Measurements from ENCODE around the gene MYBPC3. TPM values are rescaled to one million over a fixed set of nuclear protein-coding genes. Genes with fewer than 3 reads are reported as not detected.

Gene MYBPC3
- total and polyA plus RNA-seq, 2 donors (not counting 3 experiments of a cell fraction or from before 2014, with no cell fraction given): not detected

DNA sequence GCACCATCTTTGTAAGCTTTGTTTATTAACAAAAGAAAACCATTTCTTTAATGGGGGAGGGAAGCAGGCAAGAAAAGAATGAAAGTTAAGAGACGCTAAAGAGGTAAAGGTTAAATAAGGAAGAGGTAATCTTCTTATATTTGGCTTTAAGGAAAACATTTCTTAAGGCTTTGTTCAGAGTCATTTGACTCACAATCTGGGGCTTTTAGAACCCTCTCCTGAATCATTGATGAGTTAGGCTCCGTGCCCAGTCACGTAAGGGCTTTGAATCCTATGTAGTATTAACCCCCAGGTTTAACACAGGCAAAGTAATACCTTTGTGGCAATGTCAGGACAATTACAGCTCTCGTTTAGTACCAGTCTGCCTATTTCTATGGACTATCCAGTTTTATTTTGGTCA is 56.5 kb downstream of the MYBPC3 start:
- no peak for FAIRE-seq
- no peaks in the 10 kb centered on the region for H3K9me1 ChIP-seq (replicated peaks; ENCODE audit: control insufficient read depth, extremely low read depth, insufficient read depth, low read length)
- DNase-seq (ENCODE audit: low read depth, low spot score): no peak
- H3K4me1 ChIP-seq (ENCODE audit: control insufficient read depth, extremely low read depth, insufficient read depth, low read length): no peaks in the 10 kb centered on the region
- H4K20me1 ChIP-seq (replicated peaks; ENCODE audit: control insufficient read depth, extremely low read depth, insufficient read depth, low read length): no peaks in the 10 kb centered on the region
- no peak overlapping the region for H3K4me3 ChIP-seq (replicated peaks in 1 of 3; ENCODE audit: insufficient read depth in 1 of 3, low read depth in 1 of 3, low read length in 3 of 3)
- no peak overlapping the region for H3K4me2 ChIP-seq (ENCODE audit: insufficient read depth, low read length)
- intact Hi-C loops (cut with micrococcal nuclease) (no loop called here), dilution Hi-C loops (cut with MboI; ENCODE audit: extremely low pct_ligation_motif_present, low sequenced_read_pairs) (no loop called here)
- H3K9ac ChIP-seq (replicated peaks; ENCODE audit: extremely low read depth, insufficient read depth, low read length): no peak overlapping the region
- peaks cover 12 to 24% of the 10 kb centered on the region in 2 experiments for H3K36me3 ChIP-seq (ENCODE audit: control insufficient read depth in 2 of 2, extremely low read depth in 1 of 2, insufficient read depth in 2 of 2, low read length in 2 of 2)
- H3K27ac ChIP-seq (ENCODE audit: insufficient read depth, low read depth, low read length): no peak overlapping the region
- H3K79me2 ChIP-seq (ENCODE audit: control insufficient read depth, insufficient read depth, low read length): no peaks in the 10 kb centered on the region
- no peaks in the 10 kb centered on the region for H3K9me3 ChIP-seq (replicated peaks; ENCODE audit: control insufficient read depth, insufficient read depth, low read length)
- ChIA-PET POLR2A (interaction anchor here (0.6 to 0.7 kb wide), 2 partner anchors 155 to 877 kb away, joined by 3 to 4 read pairs; no protein-coding TSS in a partner anchor), CTCF (interaction anchor here (0.9 to 2.1 kb wide), 2 partner anchors 11 to 59 kb away, joined by 3 to 8 read pairs; no protein-coding TSS in a partner anchor)
- BruUV-seq (replicated peaks): no TSS peak
- no peak overlapping the region for H2AFZ ChIP-seq (ENCODE audit: low read depth, low read length)
- TF ChIP-seq FOS (IDR thresholded peaks at IDR 0.05; ENCODE audit: borderline replicate concordance, insufficient read depth, low read length): no peak
- TF ChIP-seq JUN (IDR thresholded peaks at IDR 0.05; ENCODE audit: borderline replicate concordance, insufficient read depth, insufficient read length, low read depth): no peak
- no peak for TF ChIP-seq POLR2A (IDR thresholded peaks at IDR 0.05; ENCODE audit: low read depth, low read length)
- TF ChIP-seq EZH2 (IDR thresholded peaks at IDR 0.05; ENCODE audit: borderline replicate concordance, low read depth, low read length, severe bottlenecking): no peak
- TF ChIP-seq, protein P1, sequence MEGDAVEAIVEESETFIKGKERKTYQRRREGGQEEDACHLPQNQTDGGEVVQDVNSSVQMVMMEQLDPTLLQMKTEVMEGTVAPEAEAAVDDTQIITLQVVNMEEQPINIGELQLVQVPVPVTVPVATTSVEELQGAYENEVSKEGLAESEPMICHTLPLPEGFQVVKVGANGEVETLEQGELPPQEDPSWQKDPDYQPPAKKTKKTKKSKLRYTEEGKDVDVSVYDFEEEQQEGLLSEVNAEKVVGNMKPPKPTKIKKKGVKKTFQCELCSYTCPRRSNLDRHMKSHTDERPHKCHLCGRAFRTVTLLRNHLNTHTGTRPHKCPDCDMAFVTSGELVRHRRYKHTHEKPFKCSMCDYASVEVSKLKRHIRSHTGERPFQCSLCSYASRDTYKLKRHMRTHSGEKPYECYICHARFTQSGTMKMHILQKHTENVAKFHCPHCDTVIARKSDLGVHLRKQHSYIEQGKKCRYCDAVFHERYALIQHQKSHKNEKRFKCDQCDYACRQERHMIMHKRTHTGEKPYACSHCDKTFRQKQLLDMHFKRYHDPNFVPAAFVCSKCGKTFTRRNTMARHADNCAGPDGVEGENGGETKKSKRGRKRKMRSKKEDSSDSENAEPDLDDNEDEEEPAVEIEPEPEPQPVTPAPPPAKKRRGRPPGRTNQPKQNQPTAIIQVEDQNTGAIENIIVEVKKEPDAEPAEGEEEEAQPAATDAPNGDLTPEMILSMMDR (IDR thresholded peaks at IDR 0.05; ENCODE audit: extremely low read depth in 1 of 2, insufficient read depth in 1 of 2, low read depth in 1 of 2, low read length in 2 of 2): no peak
- TF ChIP-seq, protein P2, sequence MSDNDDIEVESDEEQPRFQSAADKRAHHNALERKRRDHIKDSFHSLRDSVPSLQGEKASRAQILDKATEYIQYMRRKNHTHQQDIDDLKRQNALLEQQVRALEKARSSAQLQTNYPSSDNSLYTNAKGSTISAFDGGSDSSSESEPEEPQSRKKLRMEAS (IDR thresholded peaks at IDR 0.05; ENCODE audit: insufficient read depth, insufficient read length): no peak
- TF ChIP-seq GATA2 (IDR thresholded peaks at IDR 0.05; ENCODE audit: insufficient read depth, insufficient read length, low read depth, low read length): no peak
- no peak for TF ChIP-seq MYC (IDR thresholded peaks at IDR 0.05; ENCODE audit: low read depth, low read length)
- TF ChIP-seq POLR2AphosphoS5 (IDR thresholded peaks at IDR 0.05; ENCODE audit: insufficient read depth, low read depth, low read length): no peak
- H3K27me3 ChIP-seq (ENCODE audit: control insufficient read depth in 2 of 2, insufficient read depth in 2 of 2, low read length in 2 of 2): no peaks in the 10 kb centered on the region

Data from endothelial cell of umbilical vein (primary cell).